HCT116 (cell line): ENCODE results near the gene SIRPA. TPM values are rescaled to one million over a fixed set of nuclear protein-coding genes. Genes with fewer than 3 reads are reported as not detected.
A peak's percentile ranks its signal among the peaks of the same experiment; 100 is the strongest.

Experiments
- ATAC-seq: fragments of 200-7000 bp; cut with Tn5 transposase; 2 replicates; pipeline ENCODE4 v1.9.1; 2020; ENCODE audit warnings: mild to moderate bottlenecking, moderate library complexity
- BruUV-seq: library from RNA; stranded (reverse); fragments of 400-500 nt; replicated peaks from 2 replicates; lab custom pipeline; 2021; lab: Mats Ljungman, UMichigan
- CTCF ChIA-PET: fragments of 300-600 bp; sonication (Branson Sonifier 250); formaldehyde crosslinking; loops from one replicate; lab custom pipeline; 2021; ENCODE audit warnings: antibody characterized with exemption; lab: Charles Lee
- POLR2A ChIA-PET: fragments of 300-600, 350-600 bp; sonication (Branson Sonifier 250); formaldehyde crosslinking; loops from one replicate; lab custom pipeline; 2021; ENCODE audit warnings: antibody characterized with exemption; lab: Charles Lee
- RAD21 ChIA-PET, 2 experiments: fragments of 300-600 bp; sonication (Branson Sonifier 250); formaldehyde crosslinking; loops; one replicate each; lab custom pipeline; 2023; ENCODE audit warnings: low total read pairs in 2 of 2; ENCODE audit not compliant: uncharacterized antibody in 2 of 2, unreplicated experiment in 2 of 2, low non-redundant PET in 1 of 2; lab: Charles Lee
- DNase-seq: peaks from one replicate; pipeline ENCODE4 v3.0.0-alpha.2; 2010; ENCODE audit warnings: low read depth, low spot score
- H2AFZ ChIP-seq: fragments of 200-600 bp; shearing (Covaris generic), sonication (generic); 2 replicates; pipeline ENCODE4 v1.6.1; 2017; ENCODE audit warnings: low read depth, mixed run types, mixed read lengths, antibody characterized with exemption, low read length; ENCODE audit not compliant: poor library complexity, severe bottlenecking
- H3K27ac ChIP-seq: 2 replicates; pipeline ENCODE4 v1.5.1; 2012; ENCODE audit warnings: low read depth, low read length
- H3K27me3 ChIP-seq: fragments of 200-600 bp; sonication (generic); 2 replicates; pipeline ENCODE4 v1.6.1; 2016; ENCODE audit warnings: mixed run types, low read length, mixed read lengths; ENCODE audit not compliant: insufficient read depth
- H3K36me3 ChIP-seq, 2 experiments: fragments of 200-500 bp in 1 of 2; fragments of 200-600 bp in 1 of 2; sonication (Bioruptor generic) in 1 of 2; sonication (generic) in 1 of 2; 2 replicates each; pipeline versions ENCODE4 v1.5.1 to v1.6.1; 2014 to 2016; ENCODE audit warnings: low read length in 2 of 2, inconsistent platforms in 1 of 2, mixed read lengths in 1 of 2, mixed run types in 1 of 2; ENCODE audit not compliant: insufficient read depth in 2 of 2, control insufficient read depth in 1 of 2
- H3K4me1 ChIP-seq, 2 experiments: fragments of 200-600 bp in 1 of 2; sonication (generic) in 1 of 2; 2 replicates each; pipeline versions ENCODE4 v1.5.1 to v1.6.1; 2012 to 2017; ENCODE audit warnings: low read length in 2 of 2, inconsistent platforms in 1 of 2, mild to moderate bottlenecking in 1 of 2, mixed read lengths in 1 of 2, mixed run types in 1 of 2, moderate library complexity in 1 of 2; ENCODE audit not compliant: insufficient read depth in 2 of 2, control insufficient read depth in 1 of 2
- H3K4me2 ChIP-seq: fragments of 200-600 bp; sonication (generic); 2 replicates; pipeline ENCODE4 v1.6.1; 2017; ENCODE audit warnings: mixed run types, low read length, mixed read lengths
- H3K4me3 ChIP-seq, 2 experiments: fragments of 200-600 bp in 1 of 2; sonication (generic) in 1 of 2; replicated peaks in 1 of 2; 2 replicates each; pipeline ENCODE4 v1.5.1; 2011 to 2016; ENCODE audit warnings: low read length in 2 of 2, control low read depth in 1 of 2, low read depth in 1 of 2, mild to moderate bottlenecking in 1 of 2, mixed read lengths in 1 of 2, mixed run types in 1 of 2
- H3K79me2 ChIP-seq: fragments of 200-600 bp; sonication (generic); 2 replicates; pipeline ENCODE4 v1.6.1; 2017; ENCODE audit warnings: mild to moderate bottlenecking, mixed run types, low read length, moderate library complexity, mixed read lengths; ENCODE audit not compliant: insufficient read depth
- H3K9ac ChIP-seq: fragments of 200-600 bp; sonication (generic); 2 replicates; pipeline ENCODE4 v1.6.1; 2016; ENCODE audit warnings: low read length, mixed read lengths
- H3K9me2 ChIP-seq: fragments of 200-600 bp; sonication (generic), shearing (Covaris generic); 2 replicates; pipeline ENCODE4 v1.6.1; 2017; ENCODE audit warnings: mixed run types, mild to moderate bottlenecking, moderate library complexity; ENCODE audit not compliant: insufficient read depth
- H3K9me3 ChIP-seq, 2 experiments: fragments of 200-500 bp in 1 of 2; fragments of 200-600 bp in 1 of 2; sonication (Bioruptor generic) in 1 of 2; sonication (generic) in 1 of 2; 2 replicates each; pipeline ENCODE4 v1.6.1; 2014 to 2017; ENCODE audit warnings: low read length in 2 of 2, mixed read lengths in 2 of 2, inconsistent platforms in 1 of 2, low read depth in 1 of 2, mild to moderate bottlenecking in 1 of 2, mixed run types in 1 of 2, moderate library complexity in 1 of 2; ENCODE audit not compliant: control insufficient read depth in 1 of 2, insufficient read depth in 1 of 2
- H4K20me1 ChIP-seq: fragments of 200-600 bp; sonication (generic), shearing (Covaris generic); 2 replicates; pipeline ENCODE4 v1.6.1; 2017; ENCODE audit warnings: mixed run types, mild to moderate bottlenecking, moderate library complexity; ENCODE audit not compliant: insufficient read depth
- POLR2AphosphoS5 ChIP-seq: IDR thresholded peaks from 2 replicates; pipeline ENCODE4 v1.6.1; 2011; ENCODE audit warnings: mild to moderate bottlenecking, low read depth, low read length, moderate library complexity
- RAD21 ChIP-seq: IDR thresholded peaks from 2 replicates; pipeline ENCODE4 v1.6.1; 2012; ENCODE audit warnings: low read depth, mild to moderate bottlenecking
- YY1 ChIP-seq: IDR thresholded peaks from 2 replicates; pipeline ENCODE4 v1.6.1; 2011; ENCODE audit warnings: low read length, low read depth, moderate library complexity, mild to moderate bottlenecking; ENCODE audit not compliant: insufficient replicate concordance; ENCODE audit errors: extremely low read depth
- ZFX ChIP-seq: fragments of 450-650 bp; IDR thresholded peaks from 2 replicates; pipeline ENCODE4 v1.6.1; 2017
- intact Hi-C: fragments of 100-400 bp; cut with micrococcal nuclease; formaldehyde crosslinking; loops from 2 replicates; pipeline ENCODE4 v1.10.0; 2022
- total RNA-seq: library from RNA; stranded (reverse); gene quantifications from one replicate; pipeline ENCODE4 v1.2.1, GENCODE V29; 2021; ENCODE audit not compliant: unreplicated experiment

Gene SIRPA
- total RNA-seq, 1 experiment from 2014 or later: 15.3 TPM

DNA sequence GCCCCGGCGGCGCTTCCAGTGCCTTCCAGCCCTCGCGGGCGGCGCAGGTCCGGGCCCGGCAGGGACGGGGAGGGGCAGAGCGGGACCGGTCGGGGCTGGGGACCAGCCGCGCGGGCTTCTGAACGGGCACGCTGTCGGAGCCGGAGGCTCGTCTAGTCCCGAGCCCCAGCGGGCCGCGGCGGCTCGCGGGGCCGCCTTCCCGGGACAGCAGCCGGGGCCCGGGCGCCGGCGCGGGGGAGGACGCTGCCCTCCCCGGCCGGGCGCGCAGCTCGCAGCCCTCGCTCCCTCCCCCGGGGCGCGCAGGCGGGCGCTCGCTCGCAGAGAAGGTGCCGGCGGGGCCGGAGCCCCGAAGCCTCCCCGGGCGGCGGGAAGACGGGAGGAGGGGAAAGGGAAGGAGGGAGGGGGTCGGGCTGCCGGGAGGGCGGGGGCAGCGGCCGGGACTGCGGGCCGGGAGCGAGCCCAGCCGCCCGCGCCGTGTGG, 696 bp upstream of the SIRPA start:
- H3K4me2 ChIP-seq: peak overlapping the region; percentile 99
- RAD21 ChIA-PET: no interaction called here
- no peaks in the 10 kb centered on the region for H3K9me3 ChIP-seq
- H3K27ac ChIP-seq: peak overlapping the region; percentile 81; the same call in 1 of the 2 replicates
- no peak overlapping the region for H2AFZ ChIP-seq
- peak overlapping the region; percentile 67 to 88 for H3K4me3 ChIP-seq
- no peaks in the 10 kb centered on the region for H3K27me3 ChIP-seq
- no peaks in the 10 kb centered on the region for H3K36me3 ChIP-seq
- CTCF ChIA-PET: no interaction called here
- no peak for DNase-seq
- no peaks in the 10 kb centered on the region for H4K20me1 ChIP-seq
- POLR2A ChIA-PET: no interaction called here
- H3K79me2 ChIP-seq: peaks cover 26% of the 10 kb centered on the region
- peak overlapping the region; percentile 74 for H3K9ac ChIP-seq
- no peaks in the 10 kb centered on the region for H3K9me2 ChIP-seq
- no TSS peak for BruUV-seq
- peak; percentile 69 for TF ChIP-seq ZFX
- 0 out of 2 replicates have a peak, but pooled peaks have one; percentile 43 for TF ChIP-seq POLR2AphosphoS5
- no peak for TF ChIP-seq YY1
- TF ChIP-seq, all 23 proteins: peak for 2
- intact Hi-C loops: no loop called here
- ATAC-seq: peak; percentile 67
- H3K4me1 ChIP-seq: peaks cover 20 to 46% of the 10 kb centered on the region in 2 experiments; a peak in 3 of 4 replicates

DNA sequence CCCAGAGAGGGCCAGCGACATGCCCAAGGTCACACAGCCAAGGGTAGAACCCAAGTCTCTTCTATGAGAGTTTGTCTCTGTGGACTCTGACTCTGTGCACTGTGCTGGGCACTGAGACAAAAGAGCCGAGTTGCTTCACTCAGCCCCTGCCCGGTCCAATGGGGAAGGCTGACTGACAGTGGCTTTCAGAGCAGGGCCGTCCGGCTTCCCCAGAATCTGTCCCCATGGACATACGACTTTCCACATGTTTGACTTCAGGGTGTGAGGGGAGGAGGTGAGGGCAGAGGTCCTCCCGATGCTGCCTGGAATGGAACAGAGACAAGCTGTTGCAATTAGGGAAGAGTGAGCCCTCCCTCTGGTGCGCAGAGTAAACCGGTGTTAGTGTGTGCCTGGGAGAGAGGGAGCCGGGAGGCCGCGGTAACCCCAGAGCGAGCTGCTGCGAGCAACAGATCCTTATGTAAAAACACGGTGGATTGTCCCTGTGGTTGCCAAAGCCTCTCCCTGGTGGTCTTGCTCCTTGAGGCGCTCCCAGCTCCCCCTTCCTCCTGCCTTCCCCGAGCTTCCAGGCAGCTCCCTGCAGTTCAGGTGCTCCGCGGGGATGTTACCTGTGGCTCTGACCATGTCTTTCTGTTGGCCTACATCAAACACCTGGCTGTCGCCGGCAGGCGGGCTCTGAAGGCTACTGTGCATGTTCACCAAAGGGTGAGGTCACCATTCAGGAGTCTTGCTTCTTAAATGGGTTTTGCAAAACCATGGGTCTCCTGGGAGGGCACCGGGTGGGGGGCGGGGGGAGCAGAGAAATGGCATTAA, 672 bp downstream of the SIRPA start:
- H2AFZ ChIP-seq: no peak overlapping the region
- POLR2A ChIA-PET: no interaction called here
- intact Hi-C loops: no loop called here
- CTCF ChIA-PET: no interaction called here
- H3K4me2 ChIP-seq: peak overlapping the region; percentile 99
- no peaks in the 10 kb centered on the region for H3K9me2 ChIP-seq
- no peaks in the 10 kb centered on the region for H3K36me3 ChIP-seq
- BruUV-seq: TSS peak; percentile 57
- no peaks in the 10 kb centered on the region for H3K9me3 ChIP-seq
- H3K27ac ChIP-seq: peak overlapping the region; percentile 81; the same call in 1 of the 2 replicates
- H3K9ac ChIP-seq: peak overlapping the region; percentile 74
- peaks cover 29% of the 10 kb centered on the region for H3K79me2 ChIP-seq
- no peaks in the 10 kb centered on the region for H3K27me3 ChIP-seq
- RAD21 ChIA-PET: no interaction called here
- H3K4me3 ChIP-seq: peak overlapping the region; percentile 67 to 88
- H3K4me1 ChIP-seq: peaks cover 24 to 57% of the 10 kb centered on the region in 2 experiments
- ATAC-seq (0 out of 2 replicates have a peak, but pooled peaks have one; percentile 1), DNase-seq (no peak)
- H4K20me1 ChIP-seq: no peaks in the 10 kb centered on the region
- no peak for TF ChIP-seq RAD21
